ENCODE results near the gene GSAP.

DNA sequence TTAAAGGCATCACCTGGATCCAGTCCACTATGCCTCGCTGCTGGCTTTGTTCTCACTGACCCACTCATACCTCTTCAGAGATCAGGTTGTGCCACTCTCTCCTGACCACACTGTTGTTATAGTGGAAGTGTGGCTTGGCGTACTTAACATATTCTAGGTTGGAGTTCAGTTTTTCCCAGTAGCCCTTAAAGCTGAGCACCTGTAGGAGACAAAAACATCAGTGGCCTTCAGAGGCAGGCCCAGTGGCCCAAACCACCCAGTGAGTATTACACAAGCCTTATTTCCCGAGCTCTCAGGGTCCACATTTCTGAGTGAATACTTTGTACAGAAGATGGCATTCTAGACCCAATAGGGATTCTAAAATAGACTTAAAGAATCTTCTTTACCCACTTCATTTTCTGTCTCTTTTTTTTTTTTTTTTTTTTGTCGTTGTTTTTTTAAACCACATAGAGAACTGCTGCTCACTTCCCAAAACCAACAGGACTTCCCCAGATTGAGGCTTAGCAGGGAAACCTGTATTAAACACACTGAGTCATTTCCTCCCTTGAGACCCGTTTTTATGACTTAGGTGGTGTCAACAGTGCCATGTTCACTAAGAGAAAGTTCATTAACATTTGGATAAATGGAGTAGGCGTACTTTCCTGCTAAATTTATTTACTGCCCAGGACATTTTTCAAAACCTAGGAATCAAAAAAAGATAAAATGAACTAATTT, 85.8 kb downstream of the GSAP start:
- TF ChIP-seq POLR2A (conservative IDR thresholded peaks at IDR 0.05) (no peak), STAT5A (IDR thresholded peaks at IDR 0.05; ENCODE audit: borderline replicate concordance, low read length) (no peak), IFI16 (CRISPR knock-in tag; IDR thresholded peaks at IDR 0.05) (no peak), TAL1 (IDR thresholded peaks at IDR 0.05) (no peak), ELF1 (tag; IDR thresholded peaks at IDR 0.05) (no peak), ETV6 (IDR thresholded peaks at IDR 0.05; ENCODE audit: borderline replicate concordance in 1 of 2, low read depth in 2 of 2, low read length in 1 of 2) (no peak), ETV6 (CRISPR knock-in tag; IDR thresholded peaks at IDR 0.05; ENCODE audit: borderline replicate concordance) (no peak), GABPA (tag; conservative IDR thresholded peaks at IDR 0.05; ENCODE audit: low read depth) (no peak), SRSF9 (IDR thresholded peaks at IDR 0.05; ENCODE audit: borderline replicate concordance, low read depth, low read length) (no peak), ZBTB8A (IDR thresholded peaks at IDR 0.05; ENCODE audit: partially characterized antibody) (no peak)
- TF ChIP-seq, protein P1, sequence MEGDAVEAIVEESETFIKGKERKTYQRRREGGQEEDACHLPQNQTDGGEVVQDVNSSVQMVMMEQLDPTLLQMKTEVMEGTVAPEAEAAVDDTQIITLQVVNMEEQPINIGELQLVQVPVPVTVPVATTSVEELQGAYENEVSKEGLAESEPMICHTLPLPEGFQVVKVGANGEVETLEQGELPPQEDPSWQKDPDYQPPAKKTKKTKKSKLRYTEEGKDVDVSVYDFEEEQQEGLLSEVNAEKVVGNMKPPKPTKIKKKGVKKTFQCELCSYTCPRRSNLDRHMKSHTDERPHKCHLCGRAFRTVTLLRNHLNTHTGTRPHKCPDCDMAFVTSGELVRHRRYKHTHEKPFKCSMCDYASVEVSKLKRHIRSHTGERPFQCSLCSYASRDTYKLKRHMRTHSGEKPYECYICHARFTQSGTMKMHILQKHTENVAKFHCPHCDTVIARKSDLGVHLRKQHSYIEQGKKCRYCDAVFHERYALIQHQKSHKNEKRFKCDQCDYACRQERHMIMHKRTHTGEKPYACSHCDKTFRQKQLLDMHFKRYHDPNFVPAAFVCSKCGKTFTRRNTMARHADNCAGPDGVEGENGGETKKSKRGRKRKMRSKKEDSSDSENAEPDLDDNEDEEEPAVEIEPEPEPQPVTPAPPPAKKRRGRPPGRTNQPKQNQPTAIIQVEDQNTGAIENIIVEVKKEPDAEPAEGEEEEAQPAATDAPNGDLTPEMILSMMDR (IDR thresholded peaks at IDR 0.05 in 2 of 3, conservative IDR thresholded peaks at IDR 0.05 in 1 of 3; ENCODE audit: insufficient read depth in 2 of 3, low read depth in 1 of 3, low read length in 3 of 3): no peak
